Rectal smooth muscle tissue (tissue), 1 donor: Measurements from ENCODE around the gene TCF4.

Experiments used
- H3K27ac ChIP-seq: one replicate; pipeline ENCODE4 v1.7.0; 2013; ENCODE audit warnings: low read depth, low read length, inconsistent platforms
- H3K27me3 ChIP-seq: one replicate; pipeline ENCODE4 v1.7.0; 2013; ENCODE audit warnings: low read length; ENCODE audit not compliant: control insufficient read depth, insufficient read depth
- H3K36me3 ChIP-seq: one replicate; pipeline ENCODE4 v1.7.0; 2013; ENCODE audit warnings: low read length; ENCODE audit not compliant: control insufficient read depth, insufficient read depth
- H3K4me1 ChIP-seq: one replicate; pipeline ENCODE4 v1.7.0; 2013; ENCODE audit warnings: low read length; ENCODE audit not compliant: control insufficient read depth, insufficient read depth
- H3K4me3 ChIP-seq: one replicate; pipeline ENCODE4 v1.7.0; 2013; ENCODE audit warnings: low read length
- H3K9ac ChIP-seq: one replicate; pipeline ENCODE4 v1.7.0; 2013; ENCODE audit warnings: low read length

The TCF4 gene

DNA sequence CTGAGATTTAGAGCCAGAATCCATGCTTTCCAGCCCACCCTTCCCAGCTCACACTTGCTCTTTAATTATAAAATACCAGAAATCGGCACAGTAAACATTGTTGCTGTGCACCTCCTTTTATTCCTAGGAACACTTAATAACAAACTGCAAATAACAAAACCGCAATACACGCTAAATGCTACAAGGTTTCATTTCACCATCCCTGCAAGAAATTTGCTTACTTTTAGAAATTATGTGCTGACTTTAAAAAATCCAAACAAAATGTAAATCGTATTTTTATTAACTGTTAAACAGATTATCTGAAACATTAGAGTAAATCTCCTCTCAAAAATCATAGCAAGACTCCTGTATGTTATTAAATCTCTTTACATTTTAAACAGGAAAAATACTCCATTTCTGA lies 79.3 kb downstream of the TCF4 start:
- Histone ChIP-seq H3K9ac (no peak overlapping the region), H3K4me3 (no peak overlapping the region), H3K27ac (no peak overlapping the region), H3K4me1 (no peaks in the 10 kb centered on the region), H3K36me3 (no peaks in the 10 kb centered on the region), H3K27me3 (no peaks in the 10 kb centered on the region)

DNA sequence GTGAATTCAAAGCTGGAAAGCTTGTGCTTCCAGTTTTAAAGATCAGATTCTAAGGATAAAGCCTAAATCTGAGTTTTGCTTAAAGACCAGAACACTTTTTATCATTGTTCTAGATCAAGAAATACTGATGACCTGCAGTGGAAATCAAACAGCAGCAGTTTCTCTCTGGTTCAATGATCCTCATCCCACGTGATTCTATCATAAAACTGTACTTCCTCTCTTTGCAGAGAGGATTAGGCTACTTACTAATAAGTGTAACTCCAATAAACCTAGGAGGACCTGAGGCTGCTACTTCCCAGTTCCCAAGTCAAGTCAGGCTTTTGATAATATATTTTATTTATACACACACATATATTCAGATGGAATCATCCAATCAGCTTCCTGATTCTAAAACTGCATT lies 81.9 kb downstream of the TCF4 start:
- Histone ChIP-seq H3K9ac (no peak overlapping the region), H3K36me3 (no peaks in the 10 kb centered on the region), H3K27me3 (no peaks in the 10 kb centered on the region), H3K27ac (no peak overlapping the region), H3K4me1 (peaks cover 3% of the 10 kb centered on the region), H3K4me3 (no peak overlapping the region)

DNA sequence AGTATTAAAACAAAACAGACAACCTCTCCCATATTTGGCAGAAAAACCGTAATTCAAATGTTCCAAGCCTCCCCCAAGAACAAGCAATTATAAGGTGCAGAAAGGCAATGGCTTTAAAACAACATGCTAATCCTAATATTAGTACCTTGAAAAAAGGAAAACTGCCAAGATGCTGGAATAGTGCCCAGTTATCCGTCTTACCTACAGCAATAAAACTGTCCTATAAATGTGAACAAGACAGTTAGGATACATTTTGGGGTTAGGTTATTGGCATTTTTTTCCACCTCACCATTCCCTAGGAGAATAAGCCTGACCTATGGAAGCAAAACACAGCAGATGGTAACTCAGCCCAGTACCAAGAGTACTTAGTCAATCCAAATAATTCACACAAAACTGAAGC lies 83.2 kb downstream of the TCF4 start:
- no peak overlapping the region for H3K27ac ChIP-seq
- H3K4me3 ChIP-seq: no peak overlapping the region
- no peaks in the 10 kb centered on the region for H3K27me3 ChIP-seq
- H3K36me3 ChIP-seq: no peaks in the 10 kb centered on the region
- H3K4me1 ChIP-seq: peaks cover 7% of the 10 kb centered on the region
- H3K9ac ChIP-seq: no peak overlapping the region

DNA sequence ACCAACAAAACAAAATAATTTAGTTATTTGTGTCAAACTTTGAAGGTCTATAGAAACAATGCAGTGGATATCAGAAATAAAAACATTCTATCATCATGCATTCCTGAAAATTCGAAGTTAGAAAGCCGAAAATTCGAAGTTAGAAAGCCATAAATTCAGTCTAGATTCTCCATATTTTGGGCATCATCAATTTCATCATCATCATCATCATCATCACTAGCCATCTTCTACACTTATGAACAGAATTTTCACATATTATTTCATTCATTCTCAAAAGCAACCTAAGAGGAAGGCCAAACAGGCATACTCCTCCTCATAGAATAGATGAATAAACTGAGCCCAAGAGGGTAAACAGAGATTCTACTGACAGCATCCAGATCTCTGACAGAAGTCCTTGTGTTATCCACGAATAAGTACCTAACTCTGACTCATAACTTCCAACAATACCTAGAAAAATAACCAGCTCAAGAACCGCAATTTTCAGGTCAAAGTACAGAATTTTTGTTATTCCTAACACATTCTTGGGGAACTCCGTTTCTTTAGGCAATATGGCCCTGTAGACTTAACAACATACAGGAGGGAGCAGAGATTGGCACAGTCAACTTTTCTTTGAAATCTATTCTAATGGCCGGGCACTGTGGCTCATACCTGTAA lies 84.7 kb downstream of the TCF4 start:
- Histone ChIP-seq H3K9ac (no peak overlapping the region), H3K4me1 (peaks cover 7% of the 10 kb centered on the region), H3K36me3 (no peaks in the 10 kb centered on the region), H3K27ac (no peak overlapping the region), H3K4me3 (no peak overlapping the region), H3K27me3 (no peaks in the 10 kb centered on the region)

DNA sequence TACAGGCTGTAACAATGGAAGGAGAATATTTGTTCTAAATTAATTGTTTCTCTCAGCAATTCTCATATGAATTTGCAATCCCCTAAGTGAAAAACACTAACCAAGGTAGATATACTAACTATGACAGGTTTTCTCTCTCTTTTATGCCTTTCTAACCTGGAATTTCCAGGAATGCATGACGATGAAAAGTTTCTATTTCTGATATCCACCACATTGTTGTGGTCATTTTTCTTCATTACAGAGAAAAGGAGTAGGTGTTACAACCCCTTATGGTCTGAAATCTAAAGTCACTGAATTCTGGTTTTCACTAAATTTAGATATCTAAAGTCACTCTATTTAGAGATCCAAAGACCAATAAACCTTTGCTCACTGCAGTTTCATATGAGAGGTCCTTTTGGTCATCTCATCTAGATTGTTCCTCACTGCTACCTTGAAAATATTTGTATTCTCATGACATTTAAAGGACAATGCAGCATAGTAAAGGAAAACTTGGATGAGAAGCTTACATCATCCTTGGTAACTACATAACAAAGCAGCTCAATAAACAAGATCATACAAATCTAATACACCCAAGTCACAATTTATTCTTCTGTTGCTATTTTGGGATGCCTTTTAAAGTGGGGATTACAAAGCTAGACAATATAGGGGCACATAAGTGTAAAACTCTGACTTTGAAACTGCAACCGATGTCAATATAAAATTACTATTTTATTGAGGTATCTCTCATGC lies 85.8 kb downstream of the TCF4 start:
- peaks cover 7% of the 10 kb centered on the region for H3K4me1 ChIP-seq
- no peaks in the 10 kb centered on the region for H3K27me3 ChIP-seq
- H3K9ac ChIP-seq: no peak overlapping the region
- no peak overlapping the region for H3K4me3 ChIP-seq
- no peak overlapping the region for H3K27ac ChIP-seq
- no peaks in the 10 kb centered on the region for H3K36me3 ChIP-seq

DNA sequence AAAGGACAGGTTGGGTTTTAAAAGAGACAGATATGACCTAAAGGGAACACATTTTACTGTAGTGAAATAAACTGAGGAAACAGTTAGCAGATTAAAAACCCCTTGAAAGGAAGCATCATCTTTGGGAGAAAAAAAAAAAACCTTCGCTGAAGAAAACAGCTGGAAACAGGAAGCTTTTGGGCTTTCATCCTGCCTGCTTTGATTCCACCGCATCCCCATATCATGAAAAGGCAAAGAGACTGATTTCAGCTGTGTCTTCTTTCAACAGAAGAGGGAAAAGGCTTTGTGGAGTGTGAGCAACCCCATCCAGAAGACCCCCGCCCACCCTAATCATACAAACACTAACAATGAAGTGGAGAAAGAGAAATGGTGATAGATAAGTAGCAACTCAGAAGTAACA lies 86.4 kb downstream of the TCF4 start:
- Histone ChIP-seq H3K4me3 (no peak overlapping the region), H3K4me1 (peaks cover 7% of the 10 kb centered on the region), H3K27ac (no peak overlapping the region), H3K9ac (no peak overlapping the region), H3K36me3 (no peaks in the 10 kb centered on the region), H3K27me3 (no peaks in the 10 kb centered on the region)

DNA sequence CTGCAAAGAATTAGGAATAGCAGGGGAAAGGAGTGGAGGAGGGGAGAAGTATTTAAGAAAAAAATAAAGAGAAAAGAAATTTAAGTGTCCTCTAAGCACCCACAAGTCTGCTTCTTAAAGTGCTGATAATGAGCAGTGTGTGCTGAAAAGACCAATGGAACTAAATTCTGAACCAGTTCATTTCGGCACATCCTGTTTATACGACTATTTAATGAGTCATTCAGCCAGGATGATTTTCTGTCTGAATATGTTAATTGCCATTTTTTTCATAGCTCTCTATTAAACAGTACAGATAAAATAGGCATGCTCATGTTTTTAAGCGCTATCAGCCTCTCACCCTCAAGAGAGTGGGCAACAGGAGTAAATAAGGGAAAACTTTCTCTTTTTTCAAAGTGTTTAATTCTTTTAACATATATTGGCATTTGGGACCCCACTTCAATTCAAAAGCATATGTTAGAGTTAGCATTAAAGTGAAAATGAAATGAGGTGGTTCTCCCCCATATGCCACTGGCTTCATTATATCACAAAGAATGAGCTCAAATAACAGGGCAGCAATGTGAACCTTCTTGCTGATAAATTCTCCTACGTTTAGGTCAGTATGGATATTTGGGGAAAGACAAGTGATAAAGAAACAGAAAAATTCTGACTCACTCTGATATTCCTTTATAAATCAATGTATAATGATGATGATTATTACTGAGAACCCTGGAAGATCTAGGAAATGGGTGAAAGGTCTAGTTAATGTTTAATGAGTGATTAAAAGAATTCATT lies 87.5 kb downstream of the TCF4 start:
- Histone ChIP-seq H3K27me3 (no peaks in the 10 kb centered on the region), H3K9ac (no peak overlapping the region), H3K4me3 (no peak overlapping the region), H3K36me3 (no peaks in the 10 kb centered on the region), H3K4me1 (peaks cover 7% of the 10 kb centered on the region), H3K27ac (no peak overlapping the region)

DNA sequence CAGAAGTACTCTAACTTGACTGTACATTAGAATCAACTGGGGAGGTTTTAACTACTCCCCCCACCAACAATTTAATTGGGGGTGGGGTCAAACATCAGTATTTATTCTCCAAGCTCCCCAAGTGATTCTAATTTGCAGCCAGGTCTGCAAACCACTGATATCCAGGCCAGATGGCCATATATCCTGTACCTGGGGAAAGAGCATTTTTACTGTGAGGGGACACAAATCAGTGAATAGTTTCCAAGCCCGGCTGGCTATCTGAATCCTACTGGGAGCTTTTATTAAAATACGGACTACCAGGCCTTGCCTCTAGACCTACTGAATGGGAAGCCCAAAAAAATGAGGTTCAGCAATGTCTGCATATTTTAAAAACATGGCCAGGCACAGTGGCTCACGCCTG lies 88.5 kb downstream of the TCF4 start:
- Histone ChIP-seq H3K27ac (no peak overlapping the region), H3K4me1 (peaks cover 7% of the 10 kb centered on the region), H3K4me3 (no peak overlapping the region), H3K36me3 (no peaks in the 10 kb centered on the region), H3K9ac (no peak overlapping the region), H3K27me3 (no peaks in the 10 kb centered on the region)

DNA sequence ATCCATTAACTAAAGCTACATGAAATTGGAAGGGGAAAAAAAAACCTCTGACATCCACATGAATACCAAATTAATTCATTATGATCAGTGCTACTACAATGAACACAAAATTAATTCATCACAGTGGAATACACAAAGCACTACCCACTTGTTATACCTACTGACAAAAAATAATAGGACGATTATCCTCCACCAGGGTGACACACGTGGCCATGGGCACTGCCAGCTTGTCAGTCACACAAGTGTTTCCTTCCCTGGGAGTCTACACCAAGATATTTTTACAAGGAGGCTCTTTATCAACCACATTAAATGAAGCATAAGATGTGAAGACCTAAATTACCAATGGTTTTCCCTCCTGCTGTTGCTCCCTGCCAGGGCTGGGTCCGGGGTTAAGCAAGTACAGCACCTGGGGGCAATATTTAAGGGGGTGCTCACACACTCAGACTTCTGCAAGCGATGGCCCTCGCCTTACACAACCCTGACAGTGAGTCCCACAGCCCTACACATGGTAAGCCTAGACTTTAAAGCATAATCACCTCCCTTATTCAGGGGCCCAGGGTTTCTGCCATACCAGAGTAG lies 90.1 kb downstream of the TCF4 start:
- peaks cover 7% of the 10 kb centered on the region for H3K4me1 ChIP-seq
- no peak overlapping the region for H3K4me3 ChIP-seq
- H3K27ac ChIP-seq: no peak overlapping the region
- H3K9ac ChIP-seq: no peak overlapping the region
- no peaks in the 10 kb centered on the region for H3K27me3 ChIP-seq
- H3K36me3 ChIP-seq: no peaks in the 10 kb centered on the region

DNA sequence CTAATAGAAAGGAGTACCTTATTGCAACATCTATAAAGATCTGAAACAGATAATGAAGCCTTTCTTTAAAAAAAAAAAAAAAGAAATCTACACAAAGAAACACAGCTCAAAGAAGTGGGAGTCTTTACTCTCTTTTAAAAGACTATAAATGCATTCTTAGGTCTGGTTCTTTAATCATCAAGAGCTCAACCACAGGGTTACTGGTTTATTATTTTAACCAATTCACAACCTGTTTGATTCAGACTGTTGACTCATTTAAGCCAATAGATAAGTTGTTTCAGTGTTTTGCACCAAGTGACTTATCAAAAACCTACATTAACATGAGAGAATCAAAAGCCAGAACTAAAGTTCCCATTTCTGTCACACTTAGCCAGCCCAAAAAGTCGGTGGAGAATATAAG lies 93.1 kb downstream of the TCF4 start:
- Histone ChIP-seq H3K4me3 (no peak overlapping the region), H3K9ac (no peak overlapping the region), H3K4me1 (no peaks in the 10 kb centered on the region), H3K27ac (no peak overlapping the region), H3K36me3 (no peaks in the 10 kb centered on the region), H3K27me3 (no peaks in the 10 kb centered on the region)

DNA sequence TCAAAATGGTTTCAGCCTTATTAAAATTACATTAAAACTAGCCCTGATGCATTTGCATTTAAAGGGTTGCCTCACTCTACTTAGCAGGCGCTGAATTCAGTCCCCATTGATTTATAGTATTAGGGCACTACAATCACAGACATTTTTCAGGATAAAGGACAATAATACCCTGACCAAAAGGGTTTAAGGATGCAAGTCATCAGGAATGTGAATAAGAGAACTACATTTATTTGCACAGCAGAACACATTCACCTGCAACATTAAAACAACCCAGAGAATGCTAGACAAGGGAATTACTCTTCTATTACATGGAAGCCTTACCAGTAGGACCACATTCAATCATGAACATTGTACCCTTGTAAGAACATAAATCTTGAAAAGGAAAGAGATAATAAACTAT lies 93.6 kb downstream of the TCF4 start:
- H3K9ac ChIP-seq: no peak overlapping the region
- no peak overlapping the region for H3K4me3 ChIP-seq
- no peaks in the 10 kb centered on the region for H3K36me3 ChIP-seq
- H3K27ac ChIP-seq: no peak overlapping the region
- H3K27me3 ChIP-seq: no peaks in the 10 kb centered on the region
- H3K4me1 ChIP-seq: no peaks in the 10 kb centered on the region

DNA sequence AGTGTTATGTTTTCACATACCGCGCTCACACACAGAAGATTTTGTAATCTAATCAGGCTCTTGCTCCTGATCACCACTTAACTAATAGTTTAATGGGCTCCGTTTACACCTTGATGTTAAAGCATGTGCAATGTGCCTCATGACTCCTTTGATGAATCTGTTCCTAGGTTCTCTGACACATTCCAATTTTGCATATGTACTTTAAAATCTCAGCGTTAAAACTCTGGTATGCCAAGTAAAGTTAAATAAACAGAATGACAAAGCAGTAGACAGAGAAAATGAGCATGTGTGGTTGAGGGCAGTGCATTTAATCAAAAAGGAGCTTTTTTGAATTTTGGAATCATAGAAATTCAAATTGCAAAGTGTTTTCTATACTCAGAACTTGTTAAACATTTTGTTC lies 96.4 kb downstream of the TCF4 start:
- Histone ChIP-seq H3K36me3 (no peaks in the 10 kb centered on the region), H3K9ac (no peak overlapping the region), H3K27me3 (no peaks in the 10 kb centered on the region), H3K4me1 (peaks cover 6% of the 10 kb centered on the region), H3K4me3 (no peak overlapping the region), H3K27ac (no peak overlapping the region)
